OCI-LY3 (cell line): Measurements from ENCODE around the gene CASP6.

Source experiments
- CTCF ChIP-seq: fragments of 200-600, 300-600 bp; sonication (generic); IDR thresholded peaks from 2 replicates; pipeline ENCODE4 v1.5.1; 2014; ENCODE audit warnings: antibody characterized with exemption, low read length, low read depth
- EZH2phosphoT487 ChIP-seq: fragments of 200-600 bp; shearing (Covaris generic); IDR thresholded peaks from 2 replicates; pipeline ENCODE4 v1.6.1; 2018; ENCODE audit warnings: antibody characterized with exemption, mixed run types, low read depth

GRCh38 chr4:109730619-109731545, 27.6 kb upstream of the CASP6 start:
- no peak for TF ChIP-seq CTCF
- TF ChIP-seq EZH2phosphoT487: no peak
